ENCODE data around the gene MEN1. TPM values are rescaled to one million over a fixed set of nuclear protein-coding genes. Genes with fewer than 3 reads are reported as not detected.

The MEN1 gene
- total and polyA plus RNA-seq, 10 donors, result 17.8 to 33.6 (median 27.2) TPM

DNA sequence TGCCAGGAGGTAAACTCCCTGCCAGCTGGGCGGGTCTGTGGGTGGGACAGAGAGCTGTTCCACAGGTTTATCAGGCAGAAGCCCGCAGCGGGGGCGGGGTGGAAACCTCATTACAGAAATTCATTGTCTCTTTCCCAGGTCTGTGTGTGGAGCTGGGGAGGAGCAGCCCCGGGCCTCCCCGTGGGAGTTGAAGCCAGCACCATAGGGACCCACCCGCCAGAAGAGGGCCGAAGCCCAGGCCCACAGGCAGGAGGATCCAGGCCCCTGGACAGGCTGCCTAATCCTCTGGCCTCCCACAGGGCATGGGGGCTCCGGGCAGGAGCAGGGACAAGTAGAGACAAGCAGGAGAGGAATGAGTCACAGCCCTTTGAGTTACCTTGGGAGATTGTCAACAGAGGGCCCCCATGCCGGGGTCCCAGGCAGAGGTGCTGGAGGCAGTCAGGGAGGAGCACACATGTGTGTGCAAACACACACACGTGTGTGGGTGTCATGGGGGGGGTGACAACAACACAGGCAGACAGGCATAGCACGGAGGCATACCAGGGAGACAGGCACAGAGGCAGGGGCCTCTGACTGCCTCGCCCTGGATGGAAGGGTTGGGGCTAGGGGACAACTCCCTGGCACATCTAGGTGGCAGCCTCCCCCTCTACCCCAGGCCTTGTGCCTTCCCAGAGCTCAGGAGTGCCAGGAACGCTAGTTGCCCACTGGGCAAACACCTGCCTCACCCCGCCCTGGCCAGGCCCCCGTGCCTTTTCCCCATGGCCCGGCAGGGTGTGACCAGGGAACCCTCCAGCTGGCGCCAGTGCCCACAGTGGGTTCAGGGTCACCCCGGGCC is 32.7 kb upstream of the MEN1 start:
- H3K36me3 ChIP-seq, result peaks cover 0 to 23% (median 0%) of the 10 kb centered on the region in 6 donors
- H3K27me3 ChIP-seq (replicated peaks in 1 of 7), result no peaks in the 10 kb centered on the region
- TF ChIP-seq, protein P1, sequence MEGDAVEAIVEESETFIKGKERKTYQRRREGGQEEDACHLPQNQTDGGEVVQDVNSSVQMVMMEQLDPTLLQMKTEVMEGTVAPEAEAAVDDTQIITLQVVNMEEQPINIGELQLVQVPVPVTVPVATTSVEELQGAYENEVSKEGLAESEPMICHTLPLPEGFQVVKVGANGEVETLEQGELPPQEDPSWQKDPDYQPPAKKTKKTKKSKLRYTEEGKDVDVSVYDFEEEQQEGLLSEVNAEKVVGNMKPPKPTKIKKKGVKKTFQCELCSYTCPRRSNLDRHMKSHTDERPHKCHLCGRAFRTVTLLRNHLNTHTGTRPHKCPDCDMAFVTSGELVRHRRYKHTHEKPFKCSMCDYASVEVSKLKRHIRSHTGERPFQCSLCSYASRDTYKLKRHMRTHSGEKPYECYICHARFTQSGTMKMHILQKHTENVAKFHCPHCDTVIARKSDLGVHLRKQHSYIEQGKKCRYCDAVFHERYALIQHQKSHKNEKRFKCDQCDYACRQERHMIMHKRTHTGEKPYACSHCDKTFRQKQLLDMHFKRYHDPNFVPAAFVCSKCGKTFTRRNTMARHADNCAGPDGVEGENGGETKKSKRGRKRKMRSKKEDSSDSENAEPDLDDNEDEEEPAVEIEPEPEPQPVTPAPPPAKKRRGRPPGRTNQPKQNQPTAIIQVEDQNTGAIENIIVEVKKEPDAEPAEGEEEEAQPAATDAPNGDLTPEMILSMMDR (IDR thresholded peaks at IDR 0.05 in 8 of 11, conservative IDR thresholded peaks at IDR 0.05 in 3 of 11), result no peak
- TF ChIP-seq POLR2AphosphoS5 (IDR thresholded peaks at IDR 0.05), result peak in 1 of 3 donors; percentile 32
- peak; percentile 81 for DNase-seq
- WGBS, 5 donors, result 84 to 88% (median 86%) methylated on average over 11 to 19 of the region's 19 CpGs
- intact Hi-C loops (cut with DNase I; ENCODE audit: low total_unique reads), result loop anchor here (10.0 kb wide), 1 partner anchor 58 kb away; no protein-coding TSS in a partner anchor
- peaks cover 11 to 50% (median 36%) of the 10 kb centered on the region in 6 donors for H3K4me1 ChIP-seq
- H3K9me3 ChIP-seq, result no peaks in the 10 kb centered on the region
- no peak overlapping the region for H3K4me3 ChIP-seq
- H3K27ac ChIP-seq, result no peak overlapping the region

DNA sequence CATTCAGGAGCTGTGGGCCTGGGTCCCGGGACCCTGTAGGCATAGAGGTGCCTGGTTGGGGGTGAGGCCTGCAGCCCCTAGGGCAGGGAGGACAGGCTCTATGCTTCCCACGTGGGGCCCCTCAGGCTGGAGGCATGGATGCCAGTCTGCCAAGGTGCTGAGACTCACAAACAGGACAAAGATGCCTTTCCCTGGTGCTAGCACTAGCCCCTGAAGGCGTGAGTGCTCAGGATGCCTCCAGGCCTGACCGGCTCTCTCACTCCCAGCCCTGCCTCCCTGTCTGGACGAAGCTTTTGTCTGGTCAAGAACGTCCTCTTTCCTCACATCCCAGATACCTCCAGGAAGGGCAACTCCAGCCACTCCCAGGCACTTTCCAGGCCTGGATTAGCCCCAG is 32.0 kb upstream of the MEN1 start:
- Histone ChIP-seq H3K9me3 (no peaks in the 10 kb centered on the region), H3K4me1 (peaks cover 4 to 44% (median 29%) of the 10 kb centered on the region in 6 donors), H3K27ac (no peak overlapping the region), H3K27me3 (replicated peaks in 1 of 7) (no peaks in the 10 kb centered on the region), H3K36me3 (peaks cover 0 to 26% (median 0%) of the 10 kb centered on the region in 6 donors), H3K4me3 (no peak overlapping the region)
- peak; percentile 66 for DNase-seq
- 83 to 87% (median 84%) methylated on average over 5 to 6 of the region's 6 CpGs for WGBS, 5 donors
- TF ChIP-seq POLR2A (IDR thresholded peaks at IDR 0.05), result no peak
- TF ChIP-seq, protein P1 (IDR thresholded peaks at IDR 0.05 in 8 of 11, conservative IDR thresholded peaks at IDR 0.05 in 3 of 11), result no peak
- TF ChIP-seq POLR2AphosphoS5 (IDR thresholded peaks at IDR 0.05), result no peak
- intact Hi-C loops (cut with DNase I; ENCODE audit: low total_unique reads), result loop anchor here (10.0 kb wide), 1 partner anchor 58 kb away; no protein-coding TSS in a partner anchor

DNA sequence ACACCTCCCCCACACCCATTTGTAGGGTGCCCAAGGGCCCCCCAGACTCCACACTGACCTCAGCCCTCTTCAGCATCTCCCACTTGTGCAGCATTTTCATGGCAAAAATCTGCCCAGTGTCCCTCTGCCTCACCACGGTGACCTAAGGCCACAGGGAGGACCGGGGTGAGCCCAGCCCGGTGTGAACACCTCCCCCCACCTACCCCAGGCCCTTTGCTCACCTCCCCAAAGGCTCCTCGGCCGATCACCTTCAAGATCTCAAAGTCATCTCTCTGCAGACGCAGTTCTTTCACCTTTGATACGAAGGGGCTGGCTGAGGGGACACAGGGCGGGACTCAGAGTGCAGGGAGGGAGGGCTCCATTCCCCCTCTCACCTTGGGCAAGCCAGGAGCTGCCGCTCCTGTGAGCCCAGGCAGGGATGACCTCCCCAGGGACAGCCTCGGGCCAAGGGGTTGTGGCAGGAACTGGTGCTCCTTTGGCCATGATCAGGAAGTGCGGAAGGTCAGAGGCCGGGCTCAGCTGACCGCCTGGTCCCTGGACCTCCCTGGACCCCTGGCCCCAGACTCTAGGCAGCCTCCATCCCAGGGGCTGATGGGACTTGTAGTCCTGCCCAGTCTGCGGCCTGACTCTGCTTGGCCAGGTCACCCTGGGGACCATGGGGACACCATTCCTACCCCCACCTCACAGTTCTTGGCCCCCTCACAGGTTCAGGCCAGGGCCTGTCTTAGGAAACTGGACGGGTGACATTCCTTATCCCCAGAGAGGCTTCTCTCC is 31.4 kb upstream of the MEN1 start:
- Histone ChIP-seq H3K4me1 (peaks cover 0 to 43% (median 23%) of the 10 kb centered on the region in 6 donors), H3K4me3 (no peak overlapping the region), H3K36me3 (peaks cover 0 to 26% (median 0%) of the 10 kb centered on the region in 6 donors), H3K27me3 (replicated peaks in 1 of 7) (no peaks in the 10 kb centered on the region), H3K27ac (no peak overlapping the region), H3K9me3 (no peaks in the 10 kb centered on the region)
- TF ChIP-seq POLR2A (IDR thresholded peaks at IDR 0.05), result no peak
- TF ChIP-seq, protein P1 (IDR thresholded peaks at IDR 0.05 in 8 of 11, conservative IDR thresholded peaks at IDR 0.05 in 3 of 11), result no peak
- no peak for TF ChIP-seq POLR2AphosphoS5 (IDR thresholded peaks at IDR 0.05)
- WGBS, 5 donors, result 84 to 90% (median 88%) methylated on average over 10 to 15 of the region's 15 CpGs
- peak; percentile 75 for DNase-seq
- intact Hi-C loops (cut with DNase I; ENCODE audit: low total_unique reads), result loop anchor here (10.0 kb wide), 1 partner anchor 57 kb away; no protein-coding TSS in a partner anchor

Data from spleen (tissue), 11 donors.